HG03565 (cell line): Measurements from ENCODE around the gene GDPGP1.

Source experiments
- ATAC-seq: cut with Tn5 transposase; IDR thresholded peaks from one replicate; pipeline ENCODE4 v1.9.1; 2021; ENCODE audit warnings: mild to moderate bottlenecking, moderate library complexity; ENCODE audit not compliant: unreplicated experiment

The GDPGP1 gene

DNA sequence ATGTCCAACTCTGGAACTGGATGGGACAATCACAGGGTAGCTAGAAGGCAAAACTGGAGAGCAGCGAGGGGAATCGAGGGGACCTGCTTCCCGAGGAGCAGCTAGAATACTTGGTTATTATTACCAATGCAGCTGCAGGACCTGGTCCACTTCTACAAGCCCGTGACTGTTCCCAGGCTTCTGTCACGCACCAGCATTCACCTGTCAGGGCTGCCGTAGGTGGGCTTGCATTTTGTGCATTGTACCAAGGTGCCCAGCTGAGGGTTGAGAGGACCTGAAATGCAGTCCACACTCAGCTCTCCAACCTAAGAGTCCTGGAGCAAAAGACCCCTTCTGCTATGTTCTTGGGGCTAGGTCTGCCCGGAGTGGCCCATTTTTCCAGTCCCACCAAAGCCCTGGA, 30.5 kb upstream of the GDPGP1 start:
- no peak for ATAC-seq

DNA sequence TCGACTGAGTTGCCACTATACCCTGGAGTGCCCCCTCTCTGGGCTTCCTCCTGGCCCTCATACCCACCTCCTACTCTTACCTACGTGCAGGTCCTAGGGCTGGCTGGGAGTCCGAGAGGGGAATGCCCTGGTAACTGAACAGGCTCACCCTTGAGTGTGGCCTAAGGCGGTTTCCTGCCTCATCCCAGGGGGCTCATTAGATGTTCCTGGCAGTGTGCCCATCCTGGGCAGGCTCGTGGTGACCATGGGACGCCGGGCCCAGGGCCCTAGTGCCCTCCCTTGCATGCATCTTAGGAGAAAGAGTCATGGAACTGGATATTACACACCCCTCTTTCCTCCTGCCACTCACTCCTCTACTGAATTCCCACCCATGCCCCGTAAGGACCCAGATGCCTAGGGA, 30.1 kb upstream of the GDPGP1 start:
- no peak for ATAC-seq

DNA sequence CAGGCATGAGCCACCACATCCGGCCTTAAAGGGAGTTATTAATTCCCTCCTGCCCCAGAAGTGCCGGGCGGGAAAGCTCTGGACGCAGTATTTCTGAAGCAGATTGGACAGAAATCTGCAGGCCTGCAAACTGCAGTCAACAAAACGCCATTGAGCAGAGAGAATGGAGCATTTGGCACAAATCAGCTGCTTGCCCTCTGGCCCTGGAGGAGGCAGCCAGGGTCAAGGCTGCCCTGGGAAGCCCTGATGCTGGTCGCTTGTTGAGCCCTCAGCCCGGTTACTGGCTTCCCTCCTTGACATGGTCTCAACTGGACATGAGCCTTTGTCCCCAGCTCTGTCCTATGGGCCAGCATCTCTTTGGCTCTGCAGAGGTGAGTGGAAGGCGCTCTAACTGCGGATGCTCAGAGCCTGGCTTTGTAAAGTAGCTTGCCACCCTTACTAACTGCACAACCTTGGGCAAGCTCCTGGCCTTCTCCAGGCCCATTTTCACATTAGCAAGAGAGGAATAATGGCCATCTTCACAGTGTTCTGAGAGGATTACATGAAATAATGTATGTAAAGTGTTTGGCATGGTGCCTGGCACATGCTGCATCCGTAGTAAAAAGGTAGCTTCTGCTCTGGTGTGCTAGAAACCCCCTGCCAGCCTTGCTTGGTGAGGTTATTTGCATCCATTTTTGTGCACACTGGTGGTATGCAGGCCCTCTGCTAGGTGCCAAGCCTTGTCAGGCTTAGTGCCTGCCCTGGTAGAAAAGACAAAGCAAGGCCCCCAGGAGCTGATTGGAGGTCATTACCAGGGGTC, 28.8 kb upstream of the GDPGP1 start:
- no peak for ATAC-seq

DNA sequence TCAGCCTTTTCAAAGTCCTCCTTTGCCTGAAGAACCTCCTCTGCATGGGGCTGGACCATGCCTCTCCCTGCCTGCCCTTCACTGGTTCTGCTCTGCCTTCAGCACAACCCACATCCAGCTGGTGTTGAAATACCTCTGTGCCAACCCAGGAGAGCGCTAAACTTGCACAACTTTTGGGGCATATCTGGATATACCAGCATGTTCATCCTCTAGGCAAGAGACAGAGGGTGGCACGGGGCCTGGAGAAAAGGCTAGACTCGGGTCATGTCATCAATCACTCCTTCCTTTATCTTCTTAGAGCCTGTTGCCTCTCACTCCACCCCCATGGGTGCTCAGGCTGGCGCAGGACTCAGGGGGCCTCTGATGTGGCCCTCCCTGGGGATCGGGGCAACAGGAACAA, 28.1 kb upstream of the GDPGP1 start:
- ATAC-seq = no peak

DNA sequence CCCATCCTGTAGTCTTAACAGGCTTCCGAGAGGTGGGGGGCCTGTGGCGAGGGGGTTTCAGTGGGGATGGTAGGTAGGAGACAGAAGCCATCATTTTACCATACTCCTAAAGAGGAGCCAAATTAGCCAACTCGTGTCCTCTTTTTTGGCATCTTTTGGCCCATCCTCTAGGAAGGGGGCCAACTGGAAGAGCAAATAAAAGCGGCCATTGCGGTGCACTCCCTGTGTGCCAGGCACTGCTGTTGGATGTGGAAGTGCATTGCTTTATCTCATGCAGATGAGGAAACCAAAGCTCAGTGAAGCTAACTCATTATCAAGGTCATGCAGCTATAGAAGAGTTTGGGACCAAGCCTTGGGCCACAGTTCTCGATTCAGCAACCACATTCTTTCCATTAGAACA, 26.8 kb upstream of the GDPGP1 start:
- no peak for ATAC-seq

DNA sequence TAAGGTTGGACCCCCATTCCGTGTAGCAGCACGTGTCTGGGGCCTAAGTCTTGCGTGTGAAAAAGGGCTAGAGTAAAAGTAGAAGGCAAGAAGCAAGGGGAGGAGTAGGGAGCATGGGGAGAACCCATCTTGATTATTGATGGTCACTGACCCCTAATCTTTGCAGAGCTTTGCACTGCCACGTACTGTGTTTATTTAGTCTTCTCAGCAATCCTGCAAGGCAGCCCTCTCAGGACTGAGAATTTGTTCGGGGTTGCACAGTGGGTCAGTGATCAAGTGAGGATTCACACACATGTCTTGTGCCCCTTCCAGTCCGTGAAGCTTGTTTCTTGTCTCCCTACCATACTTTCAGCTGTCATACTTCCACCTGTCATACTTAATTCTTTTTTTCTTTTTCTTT, 25.7 kb upstream of the GDPGP1 start:
- no peak for ATAC-seq

DNA sequence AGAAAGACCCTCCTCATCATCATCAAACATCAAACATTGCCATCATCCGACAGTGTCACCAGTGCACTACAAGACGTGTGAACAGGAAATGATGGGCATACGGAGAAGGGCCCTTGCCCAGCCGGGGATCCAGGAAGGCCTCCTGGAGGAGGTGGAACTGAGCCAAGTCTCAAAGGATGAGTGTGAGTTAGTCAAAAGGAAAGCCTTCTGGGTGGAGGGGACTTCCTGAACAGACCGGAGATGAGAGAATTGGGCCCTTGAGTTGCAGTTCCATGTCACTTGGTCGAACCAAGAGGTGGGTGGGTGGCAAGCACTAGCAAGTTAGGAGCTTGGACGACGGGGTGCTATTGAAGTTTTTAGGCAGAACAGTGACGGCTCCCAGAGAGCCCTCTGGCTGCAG, 24.4 kb upstream of the GDPGP1 start:
- no peak for ATAC-seq

DNA sequence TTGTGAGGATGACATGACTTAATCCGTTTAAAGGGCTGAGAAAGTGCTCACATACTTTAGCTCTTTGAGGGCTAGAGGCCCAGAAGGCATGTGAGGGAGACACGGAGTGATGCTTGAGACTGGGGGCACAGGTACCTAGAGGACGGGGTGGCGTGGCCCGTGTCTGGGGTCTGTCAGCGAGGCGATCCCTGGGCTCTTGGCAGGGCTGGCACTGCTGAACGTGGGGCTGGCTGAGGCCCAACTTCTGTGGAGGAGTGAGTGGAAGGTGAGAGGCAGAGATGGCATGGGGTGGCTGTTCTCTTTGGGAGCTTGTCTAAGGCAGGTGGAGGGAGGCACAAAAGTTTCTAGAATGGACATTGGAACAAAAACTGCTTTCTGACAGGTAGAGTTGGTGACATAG, 23.4 kb upstream of the GDPGP1 start:
- no peak for ATAC-seq

DNA sequence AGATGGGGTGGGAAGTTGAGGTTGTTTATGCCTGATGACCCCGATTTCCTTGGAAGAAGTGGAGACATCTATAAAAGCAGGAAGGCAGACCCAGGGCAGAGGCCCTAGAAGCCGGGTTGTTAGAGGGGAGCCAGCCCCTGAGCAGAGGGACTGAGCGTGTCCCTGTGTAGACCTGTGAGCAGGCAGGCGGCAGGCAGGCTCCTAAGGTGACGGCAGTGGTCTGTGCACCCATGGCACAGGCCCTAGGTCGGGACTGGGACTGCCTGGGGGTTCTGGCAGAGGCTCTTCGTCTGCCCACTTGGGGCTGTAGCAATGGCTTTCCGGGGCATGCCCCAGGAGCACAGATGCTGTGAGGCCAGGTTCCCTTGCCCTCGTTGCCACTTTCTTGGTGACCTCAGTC, 23.0 kb upstream of the GDPGP1 start:
- ATAC-seq = no peak

DNA sequence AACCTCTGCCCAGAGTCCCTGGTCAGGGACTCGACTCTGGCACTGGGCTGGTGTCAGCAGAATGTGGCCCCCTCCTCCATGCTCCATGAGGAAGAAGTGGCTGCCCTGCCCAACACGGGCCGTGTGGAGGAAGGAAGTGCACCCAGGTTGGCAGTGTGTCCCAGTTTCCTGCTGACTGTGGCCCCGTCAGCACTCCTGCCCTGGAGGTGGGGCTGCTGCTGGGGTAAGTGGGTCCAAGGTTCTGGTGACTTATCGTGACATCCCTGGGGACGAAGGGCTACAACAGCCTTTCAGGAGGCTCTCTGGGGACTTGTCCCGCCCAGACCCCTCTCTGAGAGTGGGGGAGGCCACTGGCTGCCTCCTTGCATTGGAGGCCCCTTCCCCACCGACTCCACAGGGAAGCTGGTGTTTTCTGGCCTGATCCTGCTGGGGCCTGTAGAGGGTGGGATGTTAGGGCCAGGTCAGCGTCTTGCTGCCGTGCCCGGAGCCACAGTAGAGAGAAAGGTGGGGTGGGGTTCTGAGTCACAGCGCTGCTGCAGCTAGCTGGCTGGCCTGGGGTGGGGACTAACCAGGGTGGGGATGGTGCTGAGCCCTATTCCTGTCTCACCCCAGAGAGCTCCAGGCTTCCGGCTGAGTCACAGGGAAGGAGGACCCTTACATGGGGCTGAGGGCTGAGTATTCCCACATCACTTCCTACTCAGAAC, 22.4 kb upstream of the GDPGP1 start:
- no peak for ATAC-seq

DNA sequence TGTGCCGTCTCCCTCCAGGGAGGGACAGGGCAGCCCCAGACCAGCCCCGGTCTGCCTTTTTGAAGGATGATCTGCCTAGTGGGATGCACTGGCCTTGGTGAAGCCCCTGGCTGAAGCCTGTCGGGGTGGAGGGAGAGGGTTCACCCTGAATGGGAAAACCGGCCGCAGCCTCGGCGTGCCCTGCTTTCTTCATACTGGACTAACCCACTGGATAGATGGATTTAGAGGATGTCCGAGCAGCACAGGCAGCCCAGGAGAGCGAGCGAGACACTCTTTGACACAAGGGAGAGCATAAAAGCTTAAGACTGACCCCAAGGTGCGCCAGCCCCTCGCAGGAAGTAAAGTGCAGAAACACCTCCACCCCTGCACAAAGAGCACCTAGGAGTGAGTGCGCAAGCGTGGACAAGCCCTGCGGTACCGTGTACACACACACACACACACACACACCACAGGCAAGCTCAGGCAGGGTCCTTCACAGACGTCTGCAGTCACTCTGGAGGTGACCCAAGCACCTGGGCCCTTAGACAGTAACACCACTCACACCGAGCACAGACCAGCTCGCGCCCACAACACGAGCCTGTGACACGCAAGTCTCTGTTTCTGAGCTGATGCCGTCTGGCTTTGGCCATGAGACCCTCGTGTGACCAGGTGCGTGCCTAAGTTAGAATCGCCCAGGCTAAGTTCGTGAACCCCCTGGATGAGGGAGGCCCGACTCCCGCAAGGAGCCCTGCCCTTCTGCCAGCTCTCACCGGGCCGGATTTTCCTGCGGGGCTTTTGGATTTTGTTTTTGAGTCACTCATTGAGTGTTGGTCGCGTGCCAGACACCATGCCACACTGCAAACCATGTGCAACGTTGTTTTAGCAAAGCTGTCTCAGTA, 21.5 kb upstream of the GDPGP1 start:
- ATAC-seq = no peak

DNA sequence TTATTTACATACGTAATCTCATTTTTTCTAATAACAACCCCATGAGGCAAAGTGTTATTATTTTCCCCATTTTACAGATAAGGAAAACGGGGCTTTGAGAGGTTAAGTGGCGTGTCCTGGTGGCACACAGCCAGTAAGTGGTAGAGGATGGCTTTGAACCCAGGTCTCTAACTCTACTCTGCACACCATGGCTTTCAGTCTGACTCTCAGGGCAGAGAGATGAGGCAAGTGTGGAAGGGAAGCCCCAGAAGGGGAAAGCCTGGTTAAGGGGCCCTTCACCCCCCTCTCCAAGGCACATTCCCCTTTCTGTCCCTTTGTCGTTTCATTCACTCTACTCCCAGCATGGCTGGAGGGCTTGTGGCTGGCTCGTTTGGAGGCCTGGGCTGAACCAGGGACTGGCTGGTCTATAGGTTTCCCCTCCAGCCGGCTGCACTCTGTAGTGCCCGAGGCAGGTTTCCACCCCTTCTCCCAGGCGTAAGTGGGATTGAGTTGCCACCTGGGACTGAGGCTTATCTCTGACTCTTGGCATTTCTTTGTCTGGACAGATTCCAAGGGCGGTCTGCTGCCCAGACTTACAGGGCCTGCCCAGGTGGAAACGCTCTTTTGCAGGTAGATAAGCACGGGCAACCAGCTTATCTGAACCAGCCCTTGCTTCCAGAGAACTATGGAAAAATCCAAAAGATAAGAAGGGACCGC, 20.7 kb upstream of the GDPGP1 start:
- no peak for ATAC-seq

DNA sequence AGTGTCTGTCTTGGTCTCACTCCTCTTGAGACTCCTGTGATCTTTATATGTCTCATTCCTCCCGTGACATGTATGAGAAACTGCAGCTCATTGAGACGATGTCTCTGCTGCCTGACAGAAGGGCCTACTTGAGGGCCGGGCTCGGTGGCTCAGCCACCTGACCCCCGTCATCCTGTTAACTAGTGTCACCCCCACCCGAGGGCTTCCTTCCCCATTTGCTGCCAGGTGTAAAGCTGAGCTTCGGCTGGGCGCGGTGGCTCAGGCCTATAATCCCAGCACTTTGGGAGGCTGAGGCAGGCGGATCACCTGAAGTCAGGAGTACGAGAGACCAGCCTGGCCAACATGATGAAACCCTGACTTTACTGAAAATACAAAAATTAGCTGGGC, 20.2 kb upstream of the GDPGP1 start:
- ATAC-seq = no peak

DNA sequence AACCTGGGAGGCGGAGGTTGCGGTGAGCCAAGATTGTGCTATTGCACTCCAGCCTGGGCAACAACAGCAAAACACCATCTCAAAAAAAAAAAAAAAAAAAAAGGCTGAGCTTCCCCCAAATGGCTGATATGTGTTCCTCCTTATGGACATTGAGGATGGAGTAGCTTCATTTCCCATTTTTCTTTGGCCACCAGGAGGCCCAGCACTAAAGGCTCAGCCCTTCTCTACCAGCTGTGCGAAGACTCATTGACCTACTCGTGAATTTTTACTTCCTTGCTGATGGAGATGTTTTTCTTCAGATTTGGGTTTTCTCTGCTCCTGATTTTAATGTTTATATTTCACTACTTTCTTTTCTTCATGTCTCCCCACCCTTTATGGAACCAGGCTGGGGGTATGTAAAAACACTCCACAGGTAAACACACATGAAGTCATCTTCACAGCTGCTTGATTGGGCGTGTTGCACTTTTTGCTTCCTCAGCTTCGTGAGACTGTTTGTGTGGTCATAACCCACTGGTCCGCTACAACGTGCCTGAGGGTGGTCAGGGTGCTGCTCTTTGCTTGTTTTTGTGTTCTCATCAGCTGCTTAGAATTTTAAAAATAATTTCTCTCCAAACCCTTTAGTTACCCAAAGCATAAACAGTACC, 19.3 kb upstream of the GDPGP1 start:
- no peak for ATAC-seq

DNA sequence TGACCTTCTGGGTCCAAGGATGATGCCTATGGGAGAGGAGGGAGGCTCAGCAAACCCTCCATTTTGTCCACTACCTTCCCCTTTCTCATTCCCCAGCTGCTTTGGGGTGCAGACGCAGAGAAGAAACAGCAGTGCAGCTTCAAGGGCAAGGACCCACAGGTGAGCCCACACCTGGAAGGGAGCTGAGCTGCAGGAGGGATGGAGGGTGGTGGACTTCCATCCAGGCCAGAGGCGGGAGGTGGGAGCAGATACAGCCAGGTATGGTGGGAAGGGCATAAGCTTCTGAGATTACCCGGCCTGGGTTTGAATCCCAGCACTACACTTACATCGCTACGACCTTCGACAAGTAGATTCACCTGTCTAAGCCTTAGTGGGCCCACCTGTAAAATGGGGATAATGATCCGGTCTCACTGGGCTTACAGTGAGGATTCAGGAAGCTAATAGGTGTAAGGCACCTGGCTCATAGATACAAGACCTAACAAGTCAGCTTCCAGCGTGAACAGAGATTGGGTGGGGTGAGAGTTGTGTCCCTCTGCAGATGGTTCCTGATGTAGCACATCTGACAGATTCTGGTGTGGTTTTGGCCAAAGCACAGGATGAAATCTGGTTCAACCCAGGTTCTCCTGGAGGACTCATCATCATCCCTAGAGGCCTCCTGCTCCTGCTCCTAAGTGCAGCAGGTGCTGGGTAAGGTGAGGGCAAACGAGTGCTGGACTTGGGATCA, 16.2 kb upstream of the GDPGP1 start:
- ATAC-seq = no peak

DNA sequence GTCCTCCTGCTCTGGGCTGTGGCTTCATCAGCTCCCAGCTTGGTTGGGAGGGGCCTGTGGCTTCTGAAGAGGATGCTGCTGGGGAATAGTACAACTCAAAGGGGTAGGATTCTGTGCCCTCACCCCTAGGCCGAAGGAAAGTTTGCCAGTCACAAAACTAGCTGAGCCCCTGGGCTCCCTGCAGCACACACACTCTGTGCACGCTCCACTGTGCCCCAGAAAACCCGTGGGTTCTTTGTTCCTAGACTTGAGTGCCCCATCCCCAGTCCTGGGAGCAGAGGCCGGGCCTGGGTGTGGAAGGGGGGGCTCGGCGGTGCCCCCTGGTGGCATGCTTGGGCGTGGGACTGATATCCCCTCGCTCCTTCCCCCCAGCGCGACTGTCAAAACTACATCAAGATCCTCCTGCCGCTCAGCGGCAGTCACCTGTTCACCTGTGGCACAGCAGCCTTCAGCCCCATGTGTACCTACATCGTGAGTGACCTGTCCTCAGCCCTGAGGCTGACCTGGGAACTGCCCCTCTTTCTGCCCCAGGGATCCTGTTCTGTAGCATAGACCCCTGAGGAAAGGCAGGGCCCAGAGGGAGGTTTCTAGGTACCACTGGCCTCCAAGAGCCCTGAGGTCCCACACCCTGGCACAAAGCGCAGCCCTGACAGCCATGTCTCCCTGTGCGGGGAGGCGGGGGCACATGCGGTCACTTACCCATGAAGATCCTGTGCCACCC, 14.4 kb upstream of the GDPGP1 start:
- no peak for ATAC-seq

DNA sequence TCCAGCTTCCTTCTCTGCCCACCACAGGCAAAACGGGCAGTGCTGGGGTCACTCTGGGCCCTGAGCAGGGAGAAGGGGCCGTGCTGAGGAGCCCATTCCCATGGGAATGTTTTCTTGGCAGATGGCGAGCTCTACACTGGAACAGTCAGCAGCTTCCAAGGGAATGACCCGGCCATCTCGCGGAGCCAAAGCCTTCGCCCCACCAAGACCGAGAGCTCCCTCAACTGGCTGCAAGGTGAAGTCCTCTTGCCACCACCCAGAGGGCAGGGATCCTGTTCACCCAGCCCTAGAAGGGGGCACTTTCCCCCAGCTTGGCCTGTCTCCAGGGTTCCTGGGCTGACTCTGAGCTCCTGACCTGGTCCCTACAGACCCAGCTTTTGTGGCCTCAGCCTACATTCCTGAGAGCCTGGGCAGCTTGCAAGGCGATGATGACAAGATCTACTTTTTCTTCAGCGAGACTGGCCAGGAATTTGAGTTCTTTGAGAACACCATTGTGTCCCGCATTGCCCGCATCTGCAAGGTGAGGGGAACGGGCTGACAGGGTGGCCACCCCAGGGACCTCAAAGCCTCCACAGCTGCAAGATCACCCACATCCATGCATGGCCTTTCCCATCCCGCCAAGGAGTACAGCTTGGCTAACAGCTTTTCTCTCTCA, 12.6 kb upstream of the GDPGP1 start:
- ATAC-seq = no peak

DNA sequence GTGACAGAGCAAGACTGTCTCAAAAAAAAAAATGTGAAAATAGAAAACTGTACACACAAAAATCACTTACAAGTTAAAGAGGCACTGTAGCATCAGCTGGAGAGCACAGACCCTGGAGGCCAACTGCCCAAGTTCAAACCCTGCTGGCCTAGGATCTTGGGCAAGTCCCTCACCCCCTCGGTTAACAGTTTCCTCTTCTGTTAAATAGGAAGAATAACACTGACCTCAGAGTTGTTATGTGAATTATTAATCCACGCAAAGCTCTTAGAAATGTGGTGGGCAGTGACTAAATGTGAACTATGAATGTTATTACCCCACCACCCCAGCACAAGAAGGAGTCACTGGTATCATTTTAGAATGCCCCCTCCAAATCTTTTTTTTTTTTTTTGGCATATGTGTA, 11.5 kb upstream of the GDPGP1 start:
- ATAC-seq = no peak
